ENCODE results near the gene LTF.

The LTF gene

GRCh38 chr3:46467562-46467961 is 2.9 kb upstream of the LTF start:
- no peak for DNase-seq

- DNase-seq: no peak
Observed at GRCh38 chr3:46466871-46467403, 2.2 kb upstream of the LTF start.

GRCh38 chr3:46466273-46466672 is 1.6 kb upstream of the LTF start:
- no peak for DNase-seq

GRCh38 chr3:46465196-46465520 is 453 bp upstream of the LTF start:
- no peak for DNase-seq

DNA sequence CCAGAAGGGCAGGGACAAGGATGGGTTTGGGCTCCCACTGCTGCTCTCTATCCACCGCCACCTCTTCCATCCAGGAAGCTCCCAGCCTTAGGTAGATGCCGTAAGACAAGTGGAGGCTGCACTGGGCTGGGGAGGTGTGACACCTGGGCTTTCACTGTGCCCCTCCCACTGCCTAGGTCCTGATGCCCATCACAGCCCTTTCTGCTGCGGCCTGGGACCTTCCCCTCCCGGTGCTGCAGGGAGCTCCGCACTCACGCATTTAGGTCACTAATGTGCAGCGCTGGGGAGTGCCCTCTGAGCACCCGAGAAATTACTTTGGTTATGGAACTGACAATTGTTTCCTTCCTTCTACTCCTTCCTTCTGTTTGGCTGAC is 850 bp downstream of the LTF start:
- no peak for DNase-seq

GRCh38 chr3:46463120-46463867 is 1.4 kb downstream of the LTF start:
- no peak for DNase-seq

GRCh38 chr3:46462511-46462910 is 2.2 kb downstream of the LTF start:
- DNase-seq: no peak

- DNase-seq: no peak
Observed at GRCh38 chr3:46462111-46462510, 2.6 kb downstream of the LTF start.

DNA sequence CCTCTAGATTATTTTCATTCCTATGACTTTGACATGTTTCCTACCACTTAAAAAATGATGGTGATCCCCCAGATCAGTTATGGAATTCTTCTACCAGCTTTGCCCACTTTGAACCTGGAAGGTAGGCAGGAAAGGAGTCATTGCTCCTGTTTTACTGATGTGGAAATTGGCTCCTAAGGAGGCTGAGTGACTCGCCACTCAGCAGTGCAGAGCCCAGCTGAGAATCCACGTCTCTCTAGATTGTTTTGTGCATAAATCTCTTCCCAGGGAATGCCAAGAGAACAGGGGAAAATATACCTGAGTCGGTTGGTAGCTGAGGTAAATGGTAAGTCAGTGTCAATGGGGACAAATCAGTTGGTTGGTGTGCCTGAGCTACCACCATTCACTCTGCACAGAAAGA is 4.7 kb downstream of the LTF start:
- no peak for DNase-seq

- DNase-seq: no peak
Observed at GRCh38 chr3:46456118-46456517, 8.6 kb downstream of the LTF start.

DNA sequence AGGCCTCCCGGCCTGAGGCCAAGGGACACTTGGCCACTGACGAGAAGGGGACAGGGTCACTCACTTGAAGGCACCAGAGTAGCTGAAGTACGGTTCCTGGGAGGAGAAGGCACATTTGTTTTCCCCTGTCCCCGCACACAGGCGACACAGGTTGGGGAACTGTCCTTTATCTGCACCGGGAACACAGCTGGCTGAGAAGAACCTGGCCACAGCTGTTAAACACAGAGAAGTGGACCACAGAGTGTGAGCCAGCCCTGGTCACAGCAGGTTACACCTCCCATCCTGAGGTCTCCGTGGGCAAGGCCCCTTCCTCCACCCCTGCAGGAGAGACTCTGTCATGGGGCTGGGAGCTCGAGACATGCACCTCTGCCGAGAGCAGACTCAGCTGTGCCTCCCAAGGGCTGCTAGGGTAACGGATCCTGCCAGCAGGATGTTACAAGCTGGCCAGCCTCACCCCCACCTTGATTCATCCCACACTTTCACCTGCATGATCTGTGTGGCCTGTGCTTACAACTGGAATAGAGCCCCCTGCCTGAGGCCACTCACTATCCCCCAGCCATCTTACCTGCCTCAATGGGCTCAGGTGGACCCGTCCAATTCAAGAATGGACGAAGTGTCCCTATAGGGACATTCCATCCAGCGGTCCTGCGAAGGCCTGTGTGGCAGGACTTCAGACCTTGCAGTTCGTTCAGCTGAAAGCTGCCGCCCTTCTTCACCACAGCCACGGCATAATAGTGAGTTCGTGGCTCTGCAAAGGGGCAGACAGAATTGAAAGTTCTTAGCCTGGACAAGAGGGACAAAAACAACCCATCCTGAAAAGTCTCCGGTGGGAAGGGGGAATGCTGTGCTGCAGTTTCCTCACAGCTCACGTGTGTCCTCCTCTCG is 9.2 kb downstream of the LTF start:
- no peak for DNase-seq

- DNase-seq: no peak
Observed at GRCh38 chr3:46454606-46455005, 10.1 kb downstream of the LTF start.

GRCh38 chr3:46454209-46454595 is 10.5 kb downstream of the LTF start:
- DNase-seq: no peak

GRCh38 chr3:46453526-46454208 is 11.0 kb downstream of the LTF start:
- no peak for DNase-seq

GRCh38 chr3:46449755-46450552 is 14.8 kb downstream of the LTF start:
- no peak for DNase-seq

GRCh38 chr3:46448721-46449120 is 16.0 kb downstream of the LTF start:
- no peak for DNase-seq

DNA sequence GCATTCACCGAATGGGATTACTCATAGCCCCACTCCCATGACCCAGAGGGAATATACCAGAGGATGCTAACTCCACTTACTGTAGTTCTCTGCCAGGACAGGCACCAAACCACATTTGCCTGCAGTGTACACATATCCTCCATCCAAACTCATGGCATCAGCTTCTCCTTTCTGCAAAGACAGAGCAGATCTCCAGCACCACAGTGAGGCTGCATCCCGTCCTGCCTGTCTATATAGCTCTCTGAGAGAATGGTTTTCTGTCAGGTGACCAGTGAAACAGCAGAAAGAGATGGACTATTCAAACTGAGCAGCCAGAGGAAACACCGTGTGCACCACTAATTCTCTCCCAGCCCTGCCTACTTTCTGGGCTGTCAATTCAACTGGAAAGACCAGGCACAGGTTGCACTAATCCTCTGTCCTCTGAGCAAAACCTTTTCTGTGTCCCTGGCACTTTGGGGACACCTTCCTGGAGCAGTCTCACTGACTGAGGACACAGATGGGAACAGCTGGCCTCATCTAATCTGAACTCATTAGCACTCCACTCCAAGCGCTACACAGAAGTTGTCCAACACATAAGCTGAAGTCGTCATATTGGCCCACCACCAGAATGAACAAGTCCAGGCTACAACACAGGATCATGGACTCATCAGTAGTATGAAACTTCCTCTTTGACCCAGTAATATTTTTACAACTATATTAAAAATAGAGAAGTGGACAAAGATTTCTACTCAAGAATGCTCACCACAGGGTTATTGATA is 17.3 kb downstream of the LTF start:
- DNase-seq: no peak

GRCh38 chr3:46442576-46443530 is 21.9 kb downstream of the LTF start:
- peak; percentile 50 to 54 for DNase-seq

DNA sequence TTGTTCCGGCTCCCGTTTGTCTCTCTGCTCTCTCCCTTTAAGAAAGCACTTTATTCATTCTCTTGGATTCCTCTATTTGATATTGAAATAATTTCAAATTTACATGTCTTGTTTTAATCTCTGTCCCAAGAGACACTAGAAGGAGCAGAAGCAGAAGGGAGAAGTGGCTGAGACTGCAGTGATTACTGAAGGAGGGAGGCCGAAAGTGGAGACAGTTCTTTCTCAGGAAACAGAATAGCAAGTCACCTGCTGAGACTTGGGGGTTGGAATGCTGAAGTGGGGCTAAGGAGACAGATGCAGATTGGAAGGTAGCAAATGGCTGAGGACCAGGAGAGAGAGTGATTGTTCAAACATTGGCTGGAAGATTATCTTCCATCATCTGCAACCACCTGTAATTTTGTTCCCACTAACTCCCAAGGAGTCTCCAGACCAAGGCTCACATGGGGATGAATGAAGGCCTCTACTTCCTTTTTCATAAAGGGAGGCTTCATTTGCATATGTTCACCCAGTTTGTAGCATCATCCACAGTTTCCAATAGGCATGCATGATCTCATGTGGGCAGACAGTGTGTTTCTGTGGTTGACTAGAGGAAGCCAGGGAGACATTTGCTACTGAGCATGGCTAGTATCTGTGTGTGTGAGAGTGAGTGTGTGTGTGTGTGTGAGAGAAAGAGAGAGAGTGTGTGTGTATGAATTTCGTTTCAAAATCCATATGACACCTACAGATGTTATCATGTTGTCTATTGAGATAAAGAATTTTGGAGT is 24.0 kb downstream of the LTF start:
- peak in 1 of 2 experiments; percentile 33 for DNase-seq

- DNase-seq: no peak
Observed at GRCh38 chr3:46438831-46439230, 25.9 kb downstream of the LTF start.

Data from activated T-cell treated with anti-CD3 and anti-CD28 coated beads, Interleukin-2, amount 50 U/mL, for 48 hours (primary cell).